Measurements from ENCODE around the gene SFXN4. TPM values are rescaled to one million over a fixed set of nuclear protein-coding genes. Genes with fewer than 3 reads are reported as not detected.
"Not testable (repeated sequence)": the region's sequence is repeated elsewhere in the genome, so short reads cannot be mapped to it uniquely, and the experiment has no call there.

The SFXN4 gene
- total RNA-seq, 2 donors from 2014 or later: 20.4 to 38.7 TPM

- Mint-ChIP-seq H3K36me3 (ENCODE audit: low read depth) (peaks cover 56% of the 10 kb centered on the region), H3K4me3 (no peak overlapping the region), H3K4me1 (peaks cover 11% of the 10 kb centered on the region), H3K27ac (peak overlapping the region; percentile 22), H3K27me3 (no peaks in the 10 kb centered on the region), H3K9me3 (no peaks in the 10 kb centered on the region)
- peak; percentile 62 for ATAC-seq (replicated peaks)
These were observed 25.9 kb downstream of the SFXN4 start for GRCh38 chr10:119139464-119140067.

- no peaks in the 10 kb centered on the region for H3K9me3 Mint-ChIP-seq
- H3K36me3 Mint-ChIP-seq (ENCODE audit: low read depth): peaks cover 60% of the 10 kb centered on the region
- peaks cover 16% of the 10 kb centered on the region for H3K4me1 Mint-ChIP-seq
- peak overlapping the region; percentile 46 for H3K27ac Mint-ChIP-seq
- H3K27me3 Mint-ChIP-seq: no peaks in the 10 kb centered on the region
- no peak overlapping the region for H3K4me3 Mint-ChIP-seq
- no peak for ATAC-seq (replicated peaks)
These were observed 26.9 kb downstream of the SFXN4 start for GRCh38 chr10:119138346-119139306.

- H3K27me3 Mint-ChIP-seq; ATAC-seq (replicated peaks); H3K9me3 Mint-ChIP-seq; H3K27ac Mint-ChIP-seq; H3K4me3 Mint-ChIP-seq: not testable (repeated sequence)
- Mint-ChIP-seq H3K4me1 (peaks cover 23% of the 10 kb centered on the region), H3K36me3 (ENCODE audit: low read depth) (peaks cover 54% of the 10 kb centered on the region)
These were observed 27.6 kb downstream of the SFXN4 start for GRCh38 chr10:119137878-119138277.

GRCh38 chr10:119136084-119136483, 29.4 kb downstream of the SFXN4 start:
- Mint-ChIP-seq H3K9me3 (no peaks in the 10 kb centered on the region), H3K27ac (no peak overlapping the region), H3K27me3 (no peaks in the 10 kb centered on the region), H3K4me3 (peak overlapping the region; percentile 29), H3K4me1 (peaks cover 38% of the 10 kb centered on the region), H3K36me3 (ENCODE audit: low read depth) (peaks cover 62% of the 10 kb centered on the region)
- ATAC-seq (replicated peaks): no peak

- peaks cover 43% of the 10 kb centered on the region for H3K4me1 Mint-ChIP-seq
- no peaks in the 10 kb centered on the region for H3K27me3 Mint-ChIP-seq
- H3K36me3 Mint-ChIP-seq (ENCODE audit: low read depth): peaks cover 62% of the 10 kb centered on the region
- H3K9me3 Mint-ChIP-seq: no peaks in the 10 kb centered on the region
- H3K27ac Mint-ChIP-seq: peak overlapping the region; percentile 78
- peak overlapping the region; percentile 46 for H3K4me3 Mint-ChIP-seq
- ATAC-seq (replicated peaks): no peak
These were observed 30.0 kb downstream of the SFXN4 start for GRCh38 chr10:119135513-119135881.

- H3K27ac Mint-ChIP-seq: peak overlapping the region; percentile 92
- ATAC-seq (replicated peaks): peak; percentile 76
- peak overlapping the region; percentile 86 for H3K4me3 Mint-ChIP-seq
- H3K9me3 Mint-ChIP-seq: no peaks in the 10 kb centered on the region
- peaks cover 64% of the 10 kb centered on the region for H3K36me3 Mint-ChIP-seq (ENCODE audit: low read depth)
- H3K27me3 Mint-ChIP-seq: no peaks in the 10 kb centered on the region
- peaks cover 50% of the 10 kb centered on the region for H3K4me1 Mint-ChIP-seq
These were observed 31.6 kb downstream of the SFXN4 start for GRCh38 chr10:119133949-119134348.

GRCh38 chr10:119132521-119133345, 32.8 kb downstream of the SFXN4 start:
- H3K36me3 Mint-ChIP-seq (ENCODE audit: low read depth): peaks cover 65% of the 10 kb centered on the region
- peak overlapping the region; percentile 92 for H3K27ac Mint-ChIP-seq
- ATAC-seq (replicated peaks): no peak
- no peaks in the 10 kb centered on the region for H3K9me3 Mint-ChIP-seq
- no peaks in the 10 kb centered on the region for H3K27me3 Mint-ChIP-seq
- peak overlapping the region; percentile 86 for H3K4me3 Mint-ChIP-seq
- H3K4me1 Mint-ChIP-seq: peaks cover 52% of the 10 kb centered on the region

GRCh38 chr10:119131512-119132240, 33.8 kb downstream of the SFXN4 start:
- peaks cover 65% of the 10 kb centered on the region for H3K36me3 Mint-ChIP-seq (ENCODE audit: low read depth)
- H3K27me3 Mint-ChIP-seq: no peaks in the 10 kb centered on the region
- ATAC-seq (replicated peaks): peak; percentile 65
- H3K9me3 Mint-ChIP-seq: no peaks in the 10 kb centered on the region
- H3K4me1 Mint-ChIP-seq: peaks cover 52% of the 10 kb centered on the region
- peak overlapping the region; percentile 92 for H3K27ac Mint-ChIP-seq
- H3K4me3 Mint-ChIP-seq: peak overlapping the region; percentile 86

GRCh38 chr10:119129721-119130120, 35.8 kb downstream of the SFXN4 start:
- no peaks in the 10 kb centered on the region for H3K27me3 Mint-ChIP-seq
- H3K4me3 Mint-ChIP-seq: peak overlapping the region; percentile 86
- peaks cover 46% of the 10 kb centered on the region for H3K4me1 Mint-ChIP-seq
- no peak for ATAC-seq (replicated peaks)
- H3K36me3 Mint-ChIP-seq (ENCODE audit: low read depth): peaks cover 77% of the 10 kb centered on the region
- H3K9me3 Mint-ChIP-seq: no peaks in the 10 kb centered on the region
- peak overlapping the region; percentile 36 for H3K27ac Mint-ChIP-seq

GRCh38 chr10:119125942-119126341, 39.6 kb downstream of the SFXN4 start:
- H3K4me3 Mint-ChIP-seq: no peak overlapping the region
- peaks cover 19% of the 10 kb centered on the region for H3K4me1 Mint-ChIP-seq
- peaks cover 80% of the 10 kb centered on the region for H3K36me3 Mint-ChIP-seq (ENCODE audit: low read depth)
- H3K27ac Mint-ChIP-seq: no peak overlapping the region
- H3K9me3 Mint-ChIP-seq: no peaks in the 10 kb centered on the region
- no peaks in the 10 kb centered on the region for H3K27me3 Mint-ChIP-seq
- ATAC-seq (replicated peaks): no peak

- H3K36me3 Mint-ChIP-seq (ENCODE audit: low read depth): peaks cover 77% of the 10 kb centered on the region
- H3K4me1 Mint-ChIP-seq: no peaks in the 10 kb centered on the region
- no peak overlapping the region for H3K4me3 Mint-ChIP-seq
- H3K9me3 Mint-ChIP-seq: no peaks in the 10 kb centered on the region
- no peak for ATAC-seq (replicated peaks)
- H3K27ac Mint-ChIP-seq: no peak overlapping the region
- no peaks in the 10 kb centered on the region for H3K27me3 Mint-ChIP-seq
These were observed 44.6 kb downstream of the SFXN4 start for GRCh38 chr10:119120875-119121274.

- no peak overlapping the region for H3K27ac Mint-ChIP-seq
- H3K9me3 Mint-ChIP-seq: no peaks in the 10 kb centered on the region
- no peaks in the 10 kb centered on the region for H3K4me1 Mint-ChIP-seq
- ATAC-seq (replicated peaks): peak; percentile 77
- peaks cover 75% of the 10 kb centered on the region for H3K36me3 Mint-ChIP-seq (ENCODE audit: low read depth)
- no peak overlapping the region for H3K4me3 Mint-ChIP-seq
- no peaks in the 10 kb centered on the region for H3K27me3 Mint-ChIP-seq
These were observed 45.1 kb downstream of the SFXN4 start for GRCh38 chr10:119120413-119120867.

GRCh38 chr10:119119400-119119799, 46.1 kb downstream of the SFXN4 start:
- H3K36me3 Mint-ChIP-seq (ENCODE audit: low read depth): peaks cover 70% of the 10 kb centered on the region
- H3K4me3 Mint-ChIP-seq: no peak overlapping the region
- no peaks in the 10 kb centered on the region for H3K4me1 Mint-ChIP-seq
- no peak for ATAC-seq (replicated peaks)
- no peak overlapping the region for H3K27ac Mint-ChIP-seq
- no peaks in the 10 kb centered on the region for H3K27me3 Mint-ChIP-seq
- H3K9me3 Mint-ChIP-seq: no peaks in the 10 kb centered on the region

GRCh38 chr10:119118231-119118630, 47.3 kb downstream of the SFXN4 start:
- Mint-ChIP-seq H3K9me3 (no peaks in the 10 kb centered on the region), H3K27ac (no peak overlapping the region), H3K27me3 (no peaks in the 10 kb centered on the region), H3K4me3 (no peak overlapping the region), H3K4me1 (no peaks in the 10 kb centered on the region), H3K36me3 (ENCODE audit: low read depth) (peaks cover 74% of the 10 kb centered on the region)
- ATAC-seq (replicated peaks): no peak

All from activated T-helper 17 cell treated with anti-CD3 and anti-CD28 coated beads, Interleukin-2, amount 50 U/mL, for 72 hours (primary cell).